ENCODE results near the gene KLHL29. TPM values are rescaled to one million over a fixed set of nuclear protein-coding genes. Genes with fewer than 3 reads are reported as not detected.

Gene KLHL29
- polyA plus RNA-seq, 1 donor from 2014 or later: 42.4 TPM

DNA sequence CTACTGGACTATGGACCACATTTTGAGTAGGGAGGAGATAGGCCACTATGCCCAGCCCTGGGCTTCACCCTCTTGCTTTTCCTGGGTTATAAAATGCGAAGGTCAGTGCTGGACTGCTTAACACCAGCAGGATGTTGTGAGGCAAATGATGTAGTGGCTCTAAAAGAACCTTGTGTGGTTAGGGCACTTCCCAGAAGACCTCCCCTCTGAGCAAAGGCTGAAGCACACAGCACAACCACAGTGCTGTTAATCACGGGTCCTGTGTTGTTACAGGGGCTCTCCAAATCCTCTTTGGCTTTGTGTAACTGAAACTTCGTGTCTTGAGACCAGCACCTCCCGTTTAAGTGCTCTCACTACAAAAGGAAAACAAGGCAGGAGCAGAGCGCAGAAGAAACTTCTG, 166.9 kb downstream of the KLHL29 start:
- no peaks in the 10 kb centered on the region for H3K36me3 ChIP-seq (ENCODE audit: insufficient read depth, low read length)
- TF ChIP-seq POLR2AphosphoS5 (IDR thresholded peaks at IDR 0.05) (no peak), EP300 (conservative IDR thresholded peaks at IDR 0.05; ENCODE audit: poor library complexity, severe bottlenecking) (no peak), TAF1 (IDR thresholded peaks at IDR 0.05; ENCODE audit: low read depth) (no peak), SMC3 (conservative IDR thresholded peaks at IDR 0.05; ENCODE audit: poor library complexity) (no peak), MXI1 (conservative IDR thresholded peaks at IDR 0.05; ENCODE audit: poor library complexity, severe bottlenecking) (no peak), EZH2 (IDR thresholded peaks at IDR 0.05; ENCODE audit: borderline replicate concordance, insufficient read depth, low read length, poor library complexity, severe bottlenecking) (no peak), RAD21 (conservative IDR thresholded peaks at IDR 0.05) (no peak)
- TF ChIP-seq, protein P1, sequence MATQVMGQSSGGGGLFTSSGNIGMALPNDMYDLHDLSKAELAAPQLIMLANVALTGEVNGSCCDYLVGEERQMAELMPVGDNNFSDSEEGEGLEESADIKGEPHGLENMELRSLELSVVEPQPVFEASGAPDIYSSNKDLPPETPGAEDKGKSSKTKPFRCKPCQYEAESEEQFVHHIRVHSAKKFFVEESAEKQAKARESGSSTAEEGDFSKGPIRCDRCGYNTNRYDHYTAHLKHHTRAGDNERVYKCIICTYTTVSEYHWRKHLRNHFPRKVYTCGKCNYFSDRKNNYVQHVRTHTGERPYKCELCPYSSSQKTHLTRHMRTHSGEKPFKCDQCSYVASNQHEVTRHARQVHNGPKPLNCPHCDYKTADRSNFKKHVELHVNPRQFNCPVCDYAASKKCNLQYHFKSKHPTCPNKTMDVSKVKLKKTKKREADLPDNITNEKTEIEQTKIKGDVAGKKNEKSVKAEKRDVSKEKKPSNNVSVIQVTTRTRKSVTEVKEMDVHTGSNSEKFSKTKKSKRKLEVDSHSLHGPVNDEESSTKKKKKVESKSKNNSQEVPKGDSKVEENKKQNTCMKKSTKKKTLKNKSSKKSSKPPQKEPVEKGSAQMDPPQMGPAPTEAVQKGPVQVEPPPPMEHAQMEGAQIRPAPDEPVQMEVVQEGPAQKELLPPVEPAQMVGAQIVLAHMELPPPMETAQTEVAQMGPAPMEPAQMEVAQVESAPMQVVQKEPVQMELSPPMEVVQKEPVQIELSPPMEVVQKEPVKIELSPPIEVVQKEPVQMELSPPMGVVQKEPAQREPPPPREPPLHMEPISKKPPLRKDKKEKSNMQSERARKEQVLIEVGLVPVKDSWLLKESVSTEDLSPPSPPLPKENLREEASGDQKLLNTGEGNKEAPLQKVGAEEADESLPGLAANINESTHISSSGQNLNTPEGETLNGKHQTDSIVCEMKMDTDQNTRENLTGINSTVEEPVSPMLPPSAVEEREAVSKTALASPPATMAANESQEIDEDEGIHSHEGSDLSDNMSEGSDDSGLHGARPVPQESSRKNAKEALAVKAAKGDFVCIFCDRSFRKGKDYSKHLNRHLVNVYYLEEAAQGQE (IDR thresholded peaks at IDR 0.05; ENCODE audit: borderline replicate concordance): no peak
- TF ChIP-seq, protein P2, sequence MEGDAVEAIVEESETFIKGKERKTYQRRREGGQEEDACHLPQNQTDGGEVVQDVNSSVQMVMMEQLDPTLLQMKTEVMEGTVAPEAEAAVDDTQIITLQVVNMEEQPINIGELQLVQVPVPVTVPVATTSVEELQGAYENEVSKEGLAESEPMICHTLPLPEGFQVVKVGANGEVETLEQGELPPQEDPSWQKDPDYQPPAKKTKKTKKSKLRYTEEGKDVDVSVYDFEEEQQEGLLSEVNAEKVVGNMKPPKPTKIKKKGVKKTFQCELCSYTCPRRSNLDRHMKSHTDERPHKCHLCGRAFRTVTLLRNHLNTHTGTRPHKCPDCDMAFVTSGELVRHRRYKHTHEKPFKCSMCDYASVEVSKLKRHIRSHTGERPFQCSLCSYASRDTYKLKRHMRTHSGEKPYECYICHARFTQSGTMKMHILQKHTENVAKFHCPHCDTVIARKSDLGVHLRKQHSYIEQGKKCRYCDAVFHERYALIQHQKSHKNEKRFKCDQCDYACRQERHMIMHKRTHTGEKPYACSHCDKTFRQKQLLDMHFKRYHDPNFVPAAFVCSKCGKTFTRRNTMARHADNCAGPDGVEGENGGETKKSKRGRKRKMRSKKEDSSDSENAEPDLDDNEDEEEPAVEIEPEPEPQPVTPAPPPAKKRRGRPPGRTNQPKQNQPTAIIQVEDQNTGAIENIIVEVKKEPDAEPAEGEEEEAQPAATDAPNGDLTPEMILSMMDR (IDR thresholded peaks at IDR 0.05; ENCODE audit: poor library complexity, severe bottlenecking): no peak
- H3K27me3 ChIP-seq (ENCODE audit: insufficient read depth, low read depth, low read length): no peaks in the 10 kb centered on the region
- no peak overlapping the region for H3K4me3 ChIP-seq (ENCODE audit: low read length)
- no peak overlapping the region for H3K4me2 ChIP-seq (ENCODE audit: low read length)
- H3K27ac ChIP-seq (ENCODE audit: low read length): no peak overlapping the region
- H3K9ac ChIP-seq (ENCODE audit: low read length): no peak overlapping the region
- peaks cover 8% of the 10 kb centered on the region for H4K20me1 ChIP-seq (ENCODE audit: insufficient read depth)
- no peaks in the 10 kb centered on the region for H3K9me2 ChIP-seq (ENCODE audit: insufficient read depth, low read length)
- H2AFZ ChIP-seq (ENCODE audit: low read depth, low read length): no peak overlapping the region
- no peaks in the 10 kb centered on the region for H3K9me3 ChIP-seq (ENCODE audit: low read length)
- no peaks in the 10 kb centered on the region for H3K79me2 ChIP-seq (replicated peaks; ENCODE audit: insufficient read depth, low read length)
- H3F3A ChIP-seq (ENCODE audit: insufficient read depth, low read length, poor library complexity, severe bottlenecking): peaks cover 4% of the 10 kb centered on the region

DNA sequence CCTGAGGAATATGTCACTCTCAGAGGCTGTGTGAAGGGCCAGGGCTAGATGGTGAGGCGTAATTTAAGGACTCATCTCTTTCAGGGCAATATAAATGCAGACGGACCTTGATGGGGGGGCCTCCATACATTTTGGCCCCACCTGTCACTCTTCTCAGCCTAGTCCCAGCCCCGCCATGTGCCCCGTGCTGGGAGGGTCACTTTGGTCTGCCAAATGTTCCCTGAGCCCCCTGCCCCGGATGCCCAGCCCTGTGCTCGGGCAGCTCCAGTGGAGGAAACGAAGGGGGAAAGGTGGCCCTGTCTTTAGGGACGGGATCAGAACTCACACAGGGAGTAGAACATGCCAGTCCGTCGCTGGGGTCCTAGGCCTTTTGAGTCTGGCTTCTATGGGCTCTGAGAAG, 168.6 kb downstream of the KLHL29 start:
- Histone ChIP-seq H3K27ac (ENCODE audit: low read length) (no peak overlapping the region), H3K9me3 (ENCODE audit: low read length) (no peaks in the 10 kb centered on the region), H3K4me2 (ENCODE audit: low read length) (no peak overlapping the region), H3K36me3 (ENCODE audit: insufficient read depth, low read length) (no peaks in the 10 kb centered on the region), H2AFZ (ENCODE audit: low read depth, low read length) (no peak overlapping the region), H3K4me3 (ENCODE audit: low read length) (no peak overlapping the region), H3K9ac (ENCODE audit: low read length) (no peak overlapping the region), H4K20me1 (ENCODE audit: insufficient read depth) (peaks cover 8% of the 10 kb centered on the region), H3K27me3 (ENCODE audit: insufficient read depth, low read depth, low read length) (no peaks in the 10 kb centered on the region), H3K79me2 (replicated peaks; ENCODE audit: insufficient read depth, low read length) (no peaks in the 10 kb centered on the region), H3F3A (ENCODE audit: insufficient read depth, low read length, poor library complexity, severe bottlenecking) (peaks cover 4% of the 10 kb centered on the region), H3K9me2 (ENCODE audit: insufficient read depth, low read length) (no peaks in the 10 kb centered on the region)
- no peak for TF ChIP-seq EZH2 (IDR thresholded peaks at IDR 0.05; ENCODE audit: borderline replicate concordance, insufficient read depth, low read length, poor library complexity, severe bottlenecking)
- TF ChIP-seq TAF1 (IDR thresholded peaks at IDR 0.05; ENCODE audit: low read depth): no peak
- no peak for TF ChIP-seq SMC3 (conservative IDR thresholded peaks at IDR 0.05; ENCODE audit: poor library complexity)
- TF ChIP-seq POLR2AphosphoS5 (IDR thresholded peaks at IDR 0.05): no peak
- TF ChIP-seq, protein P1 (IDR thresholded peaks at IDR 0.05; ENCODE audit: borderline replicate concordance): no peak
- TF ChIP-seq, protein P2 (IDR thresholded peaks at IDR 0.05; ENCODE audit: poor library complexity, severe bottlenecking): no peak
- no peak for TF ChIP-seq MXI1 (conservative IDR thresholded peaks at IDR 0.05; ENCODE audit: poor library complexity, severe bottlenecking)
- no peak for TF ChIP-seq EP300 (conservative IDR thresholded peaks at IDR 0.05; ENCODE audit: poor library complexity, severe bottlenecking)
- no peak for TF ChIP-seq RAD21 (conservative IDR thresholded peaks at IDR 0.05)
